Pancreas (tissue), 10 donors: ENCODE measurements around the gene COX4I1. TPM values are rescaled to one million over a fixed set of nuclear protein-coding genes. Genes with fewer than 3 reads are reported as not detected.
A peak's percentile ranks its signal among the peaks of the same experiment; 100 is the strongest.

ENCODE experiments used
- ATAC-seq, 4 donors: fragments of 200-7000 bp; cut with Tn5 transposase; one replicate each; pipeline versions ENCODE4 v1.8.0 to v1.9.1; 2020; ENCODE audit warnings: mild to moderate bottlenecking in 4 of 4, moderate library complexity in 4 of 4
- DNase-seq, 6 donors: peaks; one replicate each; pipeline ENCODE4 v3.0.0-alpha.2; 2020
- FAIRE-seq: peaks from 2 replicates; lab custom pipeline; 2012; peaks lifted over from hg19 to GRCh38; lab: Jason Lieb, UNC
- H3K27ac ChIP-seq, 4 donors: fragments of 200-600 bp; sonication (generic); 1 replicate in 3 of 4; 2 replicates in 1 of 4; pipeline versions ENCODE4 v1.5.0 to v1.8.0; 2020
- H3K27me3 ChIP-seq, 4 donors: fragments of 200-600 bp; one replicate each; pipeline ENCODE4 v1.8.0; 2021
- H3K36me3 ChIP-seq, 3 donors: fragments of 200-600 bp; sonication (generic) in 1 of 3; one replicate each; pipeline versions ENCODE4 v1.5.0 to v1.8.0; 2020 to 2021
- H3K4me1 ChIP-seq, 3 donors: fragments of 200-600 bp; one replicate each; pipeline ENCODE4 v1.8.0; 2021
- H3K4me3 ChIP-seq, 4 donors: fragments of 200-600 bp; sonication (generic) in 2 of 4; one replicate each; pipeline versions ENCODE4 v1.5.0 to v1.8.0; 2020 to 2021
- H3K9me3 ChIP-seq, 4 donors: fragments of 200-600 bp; one replicate each; pipeline ENCODE4 v1.8.0; 2021
- WGBS, 2 donors: extraction: QIAGEN DNeasy Blood & Tissue Kit; methylation state at CpG; one replicate each; pipeline ENCODE4 v1.1.7; 2013; 5-methylcytosine and 5-hydroxymethylcytosine counted together
- intact Hi-C, 3 donors: fragments of 100-400 bp; cut with DNase I; formaldehyde crosslinking; loops; one replicate each; pipeline versions ENCODE4 v1.11.1 to v1.14.2; 2022
- polyA plus RNA-seq, 2 donors: library from polyadenylated mRNA; stranded (reverse); fragments of 200-250 nt; gene quantifications; one replicate each; pipeline ENCODE4 v1.2.3, GENCODE V29; 2013
- total RNA-seq, 6 donors: library from RNA; stranded (reverse); fragmentation: NEBNext Ultra II Directional in 4 of 6; extraction: Animal tissue kit (Norgen Biotek cat#: 25700) in 4 of 6; gene quantifications; one replicate each; pipeline versions ENCODE4 v1.2.1 to v1.2.4, GENCODE V29; 2021 to 2023
- TF ChIP-seq, protein P1 (sequence below), 4 donors: fragments of 200-600 bp; sonication (generic) in 3 of 4; IDR thresholded peaks; one replicate each; pipeline versions ENCODE4 v1.5.0 to v1.8.0; 2021; ENCODE audit warnings: antibody characterized with exemption in 4 of 4
- donor health status: healthy with polysubstance abuse.
- donor health status: DM: no; HTN: no; CAD: no; lungs with moderate emphysema.
- donor health status: DM: no; HTN: no; CAD: no.
- donor health status: control.
- donor health status: control.
- donor health status: Bipolar disorder and iron deficiency.
- donor health status: DM: yes; HTN: yes; CAD: no.
- donor health status: DM: no; HTN: no; CAD: no.
- donor health status: DM: no; HTN: no; CAD: no.
- donor health status: DM: yes; HTN: yes; CAD: no.

COX4I1 gene
- total and polyA plus RNA-seq, 8 donors: 198 to 510 (median 260) TPM

GRCh38 chr16:85759631-85760419 lies 39.7 kb upstream of the COX4I1 start:
- ATAC-seq (peak; percentile 58 to 82 (median 76)), DNase-seq (peak in 5 of 6 donors; percentile 34 to 82 (median 64)), FAIRE-seq (no peak)
- Histone ChIP-seq H3K36me3 (no peaks in the 10 kb centered on the region), H3K9me3 (no peaks in the 10 kb centered on the region), H3K4me3 (no peak overlapping the region), H3K4me1 (peaks cover 0 to 6% (median 5%) of the 10 kb centered on the region in 3 donors), H3K27me3 (no peaks in the 10 kb centered on the region), H3K27ac (no peak overlapping the region)
- TF ChIP-seq, protein P1, sequence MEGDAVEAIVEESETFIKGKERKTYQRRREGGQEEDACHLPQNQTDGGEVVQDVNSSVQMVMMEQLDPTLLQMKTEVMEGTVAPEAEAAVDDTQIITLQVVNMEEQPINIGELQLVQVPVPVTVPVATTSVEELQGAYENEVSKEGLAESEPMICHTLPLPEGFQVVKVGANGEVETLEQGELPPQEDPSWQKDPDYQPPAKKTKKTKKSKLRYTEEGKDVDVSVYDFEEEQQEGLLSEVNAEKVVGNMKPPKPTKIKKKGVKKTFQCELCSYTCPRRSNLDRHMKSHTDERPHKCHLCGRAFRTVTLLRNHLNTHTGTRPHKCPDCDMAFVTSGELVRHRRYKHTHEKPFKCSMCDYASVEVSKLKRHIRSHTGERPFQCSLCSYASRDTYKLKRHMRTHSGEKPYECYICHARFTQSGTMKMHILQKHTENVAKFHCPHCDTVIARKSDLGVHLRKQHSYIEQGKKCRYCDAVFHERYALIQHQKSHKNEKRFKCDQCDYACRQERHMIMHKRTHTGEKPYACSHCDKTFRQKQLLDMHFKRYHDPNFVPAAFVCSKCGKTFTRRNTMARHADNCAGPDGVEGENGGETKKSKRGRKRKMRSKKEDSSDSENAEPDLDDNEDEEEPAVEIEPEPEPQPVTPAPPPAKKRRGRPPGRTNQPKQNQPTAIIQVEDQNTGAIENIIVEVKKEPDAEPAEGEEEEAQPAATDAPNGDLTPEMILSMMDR (IDR thresholded peaks at IDR 0.05): peak in 1 of 4 donors; percentile 26
- intact Hi-C loops: no loop called here
- 47 to 50% methylated on average over 20 of the region's 20 CpGs for WGBS, 2 donors

- no peak for ATAC-seq
Observed at GRCh38 chr16:85761861-85762260, 37.6 kb upstream of the COX4I1 start.

DNA sequence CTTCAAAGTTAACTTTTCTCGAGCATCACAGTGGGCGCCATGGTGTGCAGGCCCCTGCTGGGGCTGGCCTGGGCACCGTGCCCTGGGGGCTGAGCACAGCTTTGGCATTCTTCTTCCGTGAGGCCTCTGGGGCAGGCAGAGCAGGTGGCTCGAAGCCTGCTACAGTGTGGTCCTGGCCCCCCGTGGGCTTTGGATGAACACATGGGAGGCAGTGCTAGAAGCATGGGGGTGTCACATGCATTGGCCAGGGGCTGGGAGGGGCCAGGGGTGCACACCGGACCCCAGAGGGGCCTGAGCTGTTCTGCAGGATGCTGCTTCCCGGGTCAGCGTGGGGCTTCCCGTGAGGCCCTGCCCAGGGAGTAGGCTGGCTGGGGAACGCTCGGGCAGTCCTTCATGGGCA lies 36.5 kb upstream of the COX4I1 start:
- Histone ChIP-seq H3K27me3 (no peaks in the 10 kb centered on the region), H3K4me1 (peaks cover 0 to under 1% (median 0%) of the 10 kb centered on the region in 3 donors), H3K4me3 (no peak overlapping the region), H3K36me3 (no peaks in the 10 kb centered on the region), H3K9me3 (no peaks in the 10 kb centered on the region), H3K27ac (no peak overlapping the region)
- TF ChIP-seq, protein P1 (IDR thresholded peaks at IDR 0.05): no peak
- no peak for FAIRE-seq
- WGBS, 2 donors: 79 to 83% methylated on average over 12 of the region's 12 CpGs
- no peak for ATAC-seq
- no peak for DNase-seq
- intact Hi-C loops: no loop called here

More at GRCh38 chr16:85761861-85762260, 37.6 kb upstream of the COX4I1 start:
- no peaks in the 10 kb centered on the region for H3K27me3 ChIP-seq
- DNase-seq: no peak
- peaks cover 0 to 6% (median 5%) of the 10 kb centered on the region in 3 donors for H3K4me1 ChIP-seq
- intact Hi-C loops: no loop called here
- H3K4me3 ChIP-seq: no peak overlapping the region
- TF ChIP-seq, protein P1 (IDR thresholded peaks at IDR 0.05): no peak
- no peak overlapping the region for H3K27ac ChIP-seq
- 67 to 78% methylated on average over 6 of the region's 6 CpGs for WGBS, 2 donors
- no peak for FAIRE-seq
- H3K9me3 ChIP-seq: no peaks in the 10 kb centered on the region
- H3K36me3 ChIP-seq: no peaks in the 10 kb centered on the region

DNA sequence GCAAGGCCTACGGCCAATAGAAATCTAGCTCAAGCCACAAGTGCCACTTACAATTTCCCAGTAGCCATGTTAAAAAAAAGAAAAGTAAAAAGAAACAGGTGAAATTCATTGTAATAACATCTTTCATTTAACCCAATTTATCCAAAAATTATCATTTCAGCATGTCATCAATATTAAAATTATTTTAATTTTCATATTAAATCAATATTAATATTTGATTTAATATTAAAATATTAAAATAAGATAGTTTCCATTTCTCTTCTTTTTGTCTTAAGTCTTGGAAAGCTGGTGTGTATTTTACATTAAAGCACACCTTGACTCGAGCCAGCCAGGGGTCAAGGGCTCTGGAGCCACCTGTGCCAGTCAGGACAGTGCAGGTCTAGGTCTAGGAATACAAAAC lies 35.9 kb upstream of the COX4I1 start:
- Histone ChIP-seq H3K36me3 (no peaks in the 10 kb centered on the region), H3K4me1 (no peaks in the 10 kb centered on the region), H3K9me3 (no peaks in the 10 kb centered on the region), H3K27ac (no peak overlapping the region), H3K27me3 (no peaks in the 10 kb centered on the region), H3K4me3 (no peak overlapping the region)
- TF ChIP-seq, protein P1 (IDR thresholded peaks at IDR 0.05): no peak
- DNase-seq (no peak), FAIRE-seq (no peak), ATAC-seq (no peak)
- 65 to 76% methylated on average over 2 of the region's 2 CpGs for WGBS, 2 donors
- intact Hi-C loops: no loop called here

DNA sequence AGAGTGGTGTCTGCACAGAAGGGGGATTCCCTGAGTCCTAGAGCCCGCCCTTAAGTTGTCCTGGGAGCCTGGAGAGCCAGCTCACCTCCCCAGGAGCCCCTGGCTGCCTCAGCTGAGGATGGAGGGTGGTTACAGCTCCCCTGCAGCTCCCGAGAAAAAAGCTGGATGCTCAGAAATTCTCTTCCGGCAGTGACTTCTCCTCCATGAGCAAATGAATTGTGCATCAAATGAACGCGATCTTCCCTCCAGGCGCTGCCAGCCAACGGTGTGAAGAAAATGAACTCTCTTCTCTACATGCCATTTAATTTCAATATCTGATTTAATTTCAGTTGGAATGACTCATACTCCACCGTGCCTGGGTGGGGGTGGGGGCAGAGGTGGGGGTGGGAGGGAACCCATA lies 34.3 kb upstream of the COX4I1 start:
- Histone ChIP-seq H3K4me3 (no peak overlapping the region), H3K9me3 (no peaks in the 10 kb centered on the region), H3K27ac (no peak overlapping the region), H3K4me1 (no peaks in the 10 kb centered on the region), H3K36me3 (no peaks in the 10 kb centered on the region), H3K27me3 (no peaks in the 10 kb centered on the region)
- 58 to 66% methylated on average over 8 of the region's 8 CpGs for WGBS, 2 donors
- FAIRE-seq (no peak), ATAC-seq (no peak), DNase-seq (no peak)
- intact Hi-C loops: no loop called here
- TF ChIP-seq, protein P1 (IDR thresholded peaks at IDR 0.05): no peak
